PC-9 (cell line): ENCODE data around the gene CPED1. TPM values are rescaled to one million over a fixed set of nuclear protein-coding genes. Genes with fewer than 3 reads are reported as not detected.

ENCODE experiments used
- BruUV-seq: library from RNA; stranded (reverse); fragments of 400-500 nt; replicated peaks from 2 replicates; lab custom pipeline; 2021; lab: Mats Ljungman, UMichigan
- CTCF ChIA-PET: fragments of 300-600 bp; sonication (Branson Sonifier 250); formaldehyde crosslinking; loops from one replicate; lab custom pipeline; 2022; ENCODE audit warnings: antibody characterized with exemption; lab: Charles Lee
- POLR2A ChIA-PET: fragments of 300-600 bp; sonication (Branson Sonifier 250); formaldehyde crosslinking; loops from one replicate; lab custom pipeline; 2022; ENCODE audit warnings: antibody characterized with exemption; ENCODE audit not compliant: unreplicated experiment; lab: Charles Lee
- DNase-seq, 2 experiments: peaks; one replicate each; pipeline versions ENCODE4 v3.0.0 to v3.0.0-alpha.2; 2015 to 2022; ENCODE audit warnings: mixed read lengths in 1 of 2
- H2AFZ ChIP-seq: fragments of 200-600 bp; sonication (generic); 2 replicates; pipeline ENCODE4 v1.8.1; 2017; ENCODE audit warnings: antibody characterized with exemption
- H3F3A ChIP-seq: fragments of 200-600 bp; sonication (generic); 2 replicates; pipeline ENCODE4 v1.8.1; 2017; ENCODE audit warnings: antibody characterized with exemption, mild to moderate bottlenecking, low read depth; ENCODE audit not compliant: insufficient read depth
- H3K27ac ChIP-seq: fragments of 200-600 bp; sonication (generic); 2 replicates; pipeline ENCODE4 v1.6.1; 2016; ENCODE audit warnings: mixed run types
- H3K27me3 ChIP-seq: fragments of 200-600 bp; sonication (generic); 2 replicates; pipeline ENCODE4 v1.6.1; 2016; ENCODE audit warnings: low read depth, mixed run types; ENCODE audit not compliant: insufficient read depth
- H3K36me3 ChIP-seq: fragments of 200-600 bp; sonication (generic); 2 replicates; pipeline ENCODE4 v1.6.1; 2016; ENCODE audit warnings: low read depth, mixed run types
- H3K4me1 ChIP-seq: fragments of 200-600 bp; sonication (generic); replicated peaks from 2 replicates; pipeline ENCODE4 v1.6.1; 2016; ENCODE audit warnings: mixed run types; ENCODE audit not compliant: insufficient read depth
- H3K4me2 ChIP-seq: fragments of 200-600 bp; sonication (generic); 2 replicates; pipeline ENCODE4 v1.6.1; 2017; ENCODE audit warnings: mixed run types
- H3K4me3 ChIP-seq: fragments of 200-600 bp; sonication (generic); 2 replicates; pipeline ENCODE4 v1.6.1; 2016; ENCODE audit warnings: mixed run types
- H3K79me2 ChIP-seq: fragments of 200-600 bp; sonication (generic); 2 replicates; pipeline ENCODE4 v1.6.1; 2017; ENCODE audit warnings: low read depth, mixed run types
- H3K9me2 ChIP-seq: fragments of 200-600 bp; sonication (generic); 2 replicates; pipeline ENCODE4 v1.8.1; 2017; ENCODE audit warnings: mild to moderate bottlenecking; ENCODE audit not compliant: insufficient read depth
- H3K9me3 ChIP-seq: fragments of 200-600 bp; sonication (generic); 2 replicates; pipeline ENCODE4 v1.8.1; 2016; ENCODE audit warnings: low read depth; ENCODE audit not compliant: insufficient read depth
- H4K20me1 ChIP-seq: fragments of 200-600 bp; sonication (generic); 2 replicates; pipeline ENCODE4 v1.8.1; 2017; ENCODE audit not compliant: insufficient read depth
- EZH2 ChIP-seq: fragments of 200-600 bp; sonication (generic); IDR thresholded peaks from 2 replicates; pipeline ENCODE4 v1.8.0; 2017; ENCODE audit warnings: antibody characterized with exemption, low read depth
- intact Hi-C: fragments of 100-400 bp; cut with micrococcal nuclease; formaldehyde crosslinking; loops from one replicate; pipeline ENCODE4 v1.10.0; 2022; ENCODE audit not compliant: unreplicated experiment
- total RNA-seq: library from RNA; stranded (reverse); gene quantifications from 2 replicates; pipeline ENCODE4 v1.2.3, GENCODE V29; 2021
- TF ChIP-seq, protein P1 (sequence below): fragments of 200-600 bp; sonication (generic); conservative IDR thresholded peaks from 2 replicates; pipeline ENCODE4 v1.6.1; 2017; ENCODE audit warnings: mixed run types, antibody characterized with exemption, mild to moderate bottlenecking, moderate library complexity

CPED1 gene
- total RNA-seq, 1 experiment from 2014 or later, result 2.4 TPM

GRCh38 chr7:121269798-121270197 lies 281.3 kb downstream of the CPED1 start:
- ChIA-PET CTCF (no interaction called here), POLR2A (no interaction called here)
- H4K20me1 ChIP-seq, result no peaks in the 10 kb centered on the region
- H2AFZ ChIP-seq, result no peak overlapping the region
- no peaks in the 10 kb centered on the region for H3F3A ChIP-seq
- H3K4me2 ChIP-seq, result no peak overlapping the region
- H3K4me1 ChIP-seq, result no peaks in the 10 kb centered on the region
- intact Hi-C loops, result no loop called here
- TF ChIP-seq, protein P1, sequence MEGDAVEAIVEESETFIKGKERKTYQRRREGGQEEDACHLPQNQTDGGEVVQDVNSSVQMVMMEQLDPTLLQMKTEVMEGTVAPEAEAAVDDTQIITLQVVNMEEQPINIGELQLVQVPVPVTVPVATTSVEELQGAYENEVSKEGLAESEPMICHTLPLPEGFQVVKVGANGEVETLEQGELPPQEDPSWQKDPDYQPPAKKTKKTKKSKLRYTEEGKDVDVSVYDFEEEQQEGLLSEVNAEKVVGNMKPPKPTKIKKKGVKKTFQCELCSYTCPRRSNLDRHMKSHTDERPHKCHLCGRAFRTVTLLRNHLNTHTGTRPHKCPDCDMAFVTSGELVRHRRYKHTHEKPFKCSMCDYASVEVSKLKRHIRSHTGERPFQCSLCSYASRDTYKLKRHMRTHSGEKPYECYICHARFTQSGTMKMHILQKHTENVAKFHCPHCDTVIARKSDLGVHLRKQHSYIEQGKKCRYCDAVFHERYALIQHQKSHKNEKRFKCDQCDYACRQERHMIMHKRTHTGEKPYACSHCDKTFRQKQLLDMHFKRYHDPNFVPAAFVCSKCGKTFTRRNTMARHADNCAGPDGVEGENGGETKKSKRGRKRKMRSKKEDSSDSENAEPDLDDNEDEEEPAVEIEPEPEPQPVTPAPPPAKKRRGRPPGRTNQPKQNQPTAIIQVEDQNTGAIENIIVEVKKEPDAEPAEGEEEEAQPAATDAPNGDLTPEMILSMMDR, result no peak
- no peak for TF ChIP-seq EZH2
- no peaks in the 10 kb centered on the region for H3K9me3 ChIP-seq
- H3K27ac ChIP-seq, result no peak overlapping the region
- no peaks in the 10 kb centered on the region for H3K9me2 ChIP-seq
- DNase-seq, result no peak
- H3K36me3 ChIP-seq, result no peaks in the 10 kb centered on the region
- no peaks in the 10 kb centered on the region for H3K27me3 ChIP-seq
- H3K79me2 ChIP-seq, result no peaks in the 10 kb centered on the region
- H3K4me3 ChIP-seq, result no peak overlapping the region
- BruUV-seq, result no TSS peak

DNA sequence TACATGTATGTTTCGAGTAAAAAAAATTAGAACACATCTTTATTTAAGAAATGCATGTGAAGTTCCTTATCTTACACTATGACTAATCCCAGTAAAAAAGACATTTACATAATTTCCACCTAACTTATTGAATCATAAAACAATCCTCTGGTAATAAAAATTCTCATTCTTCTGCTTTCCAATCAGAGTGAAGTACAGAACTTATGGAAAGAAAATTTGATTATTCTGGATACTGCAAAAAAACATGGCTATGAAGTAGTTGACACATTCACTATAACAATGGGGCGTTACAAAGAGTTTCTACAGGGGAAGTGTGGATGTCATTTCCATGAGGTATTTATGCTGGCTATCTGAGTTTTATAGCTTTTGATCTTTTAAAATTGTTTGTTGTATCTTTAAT lies 282.6 kb downstream of the CPED1 start:
- ChIA-PET CTCF (no interaction called here), POLR2A (no interaction called here)
- H2AFZ ChIP-seq, result no peak overlapping the region
- H4K20me1 ChIP-seq, result no peaks in the 10 kb centered on the region
- TF ChIP-seq, protein P1, result no peak
- TF ChIP-seq EZH2, result no peak
- no peak overlapping the region for H3K4me3 ChIP-seq
- DNase-seq, result no peak
- H3K4me2 ChIP-seq, result no peak overlapping the region
- no peaks in the 10 kb centered on the region for H3K79me2 ChIP-seq
- no peaks in the 10 kb centered on the region for H3F3A ChIP-seq
- no peaks in the 10 kb centered on the region for H3K36me3 ChIP-seq
- H3K4me1 ChIP-seq, result no peaks in the 10 kb centered on the region
- intact Hi-C loops, result no loop called here
- no peaks in the 10 kb centered on the region for H3K9me2 ChIP-seq
- H3K9me3 ChIP-seq, result no peaks in the 10 kb centered on the region
- no TSS peak for BruUV-seq
- H3K27me3 ChIP-seq, result no peaks in the 10 kb centered on the region
- H3K27ac ChIP-seq, result no peak overlapping the region

DNA sequence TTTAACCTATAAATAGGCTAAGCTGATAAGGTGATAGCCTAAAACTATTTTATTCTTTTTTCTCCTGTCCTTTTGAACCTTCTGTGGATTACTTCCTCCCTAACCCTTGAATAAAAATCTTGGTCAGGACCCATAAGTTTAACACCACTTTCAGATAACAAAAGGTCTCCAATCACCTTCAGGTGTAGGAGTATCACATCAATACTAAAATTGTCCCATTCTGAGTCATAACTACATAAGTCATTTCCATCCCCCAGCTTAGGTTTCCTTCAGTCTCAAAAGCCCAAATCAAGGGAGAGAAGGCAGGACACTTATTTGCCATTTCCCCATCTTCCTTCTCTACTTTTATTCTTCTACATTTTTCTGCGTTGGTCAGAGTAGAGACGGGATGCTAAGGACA lies 283.4 kb downstream of the CPED1 start:
- DNase-seq, result no peak
- Histone ChIP-seq H3K4me1 (no peaks in the 10 kb centered on the region), H3K4me2 (no peak overlapping the region), H2AFZ (no peak overlapping the region), H4K20me1 (no peaks in the 10 kb centered on the region), H3F3A (no peaks in the 10 kb centered on the region), H3K27ac (no peak overlapping the region), H3K9me3 (no peaks in the 10 kb centered on the region), H3K27me3 (no peaks in the 10 kb centered on the region), H3K79me2 (no peaks in the 10 kb centered on the region), H3K9me2 (no peaks in the 10 kb centered on the region), H3K4me3 (no peak overlapping the region), H3K36me3 (no peaks in the 10 kb centered on the region)
- ChIA-PET CTCF (no interaction called here), POLR2A (no interaction called here)
- no TSS peak for BruUV-seq
- intact Hi-C loops, result no loop called here
- TF ChIP-seq, protein P1, result no peak
- TF ChIP-seq EZH2, result no peak
